HL-60/S4 (cell line): ENCODE data around the gene CTPS1.

Experiments used
- in situ Hi-C: fragments of 300-500 bp; cut with MboI; formaldehyde crosslinking; loops from 2 replicates; pipeline ENCODE4 v1.14.3; 2022; ENCODE audit warnings: low sequenced_read_pairs

The CTPS1 gene

GRCh38 chr1:41020654-41021053 lies 41.2 kb downstream of the CTPS1 start:
- in situ Hi-C loops = no loop called here

- in situ Hi-C loops = no loop called here
Measured at GRCh38 chr1:41021526-41022308, 42.2 kb downstream of the CTPS1 start, which contains the start of gene SLFNL1. SLFNL1 (minus strand) TSS chr1:41021725; CDS start chr1:41020660, 1,065 bp downstream.

DNA sequence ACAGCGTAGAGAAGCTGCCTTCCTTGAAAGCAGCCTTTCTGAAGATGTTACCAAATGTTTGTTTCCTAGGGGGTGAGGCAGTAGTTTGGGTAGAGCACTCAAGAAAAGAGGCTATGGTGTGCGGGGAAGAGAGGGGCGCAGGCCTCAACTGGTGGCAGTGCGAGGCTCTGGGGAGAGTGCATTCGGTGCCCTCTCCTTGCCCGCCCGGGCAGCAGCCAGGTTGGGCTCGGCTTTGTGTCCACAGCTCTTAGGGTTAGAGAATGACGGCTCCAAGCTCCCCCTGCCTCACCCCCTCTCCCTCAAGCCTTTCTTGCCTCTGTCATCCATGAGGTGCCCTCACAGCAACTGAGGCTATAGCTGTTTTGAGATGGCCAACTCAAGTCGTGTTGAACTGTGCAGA lies 42.9 kb downstream of the CTPS1 start:
- in situ Hi-C loops = no loop called here

- in situ Hi-C loops = no loop called here
Measured at GRCh38 chr1:41023279-41023990, 43.9 kb downstream of the CTPS1 start.

DNA sequence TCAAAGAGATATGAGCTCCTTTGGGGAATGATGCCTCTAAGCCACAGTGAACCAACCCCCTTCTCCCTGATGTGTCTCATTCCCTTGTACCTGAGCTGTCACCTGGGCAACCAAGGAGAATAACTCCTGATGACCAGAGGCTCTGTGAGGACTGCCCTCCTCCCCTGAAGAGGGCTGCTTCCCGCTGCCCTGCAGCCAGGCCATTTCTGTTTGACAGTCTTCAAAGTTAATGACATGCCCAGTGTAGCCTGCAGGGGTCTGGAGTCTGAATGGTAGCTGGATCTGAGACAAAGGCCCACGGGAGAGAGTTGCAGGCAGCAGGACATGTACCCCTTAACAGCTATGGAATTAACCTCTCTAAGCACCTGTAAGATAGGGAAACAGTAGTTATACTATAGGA lies 45.5 kb downstream of the CTPS1 start:
- in situ Hi-C loops = loop anchor here (25.0 kb wide), 1 partner anchor 412 kb away; no protein-coding TSS in a partner anchor

DNA sequence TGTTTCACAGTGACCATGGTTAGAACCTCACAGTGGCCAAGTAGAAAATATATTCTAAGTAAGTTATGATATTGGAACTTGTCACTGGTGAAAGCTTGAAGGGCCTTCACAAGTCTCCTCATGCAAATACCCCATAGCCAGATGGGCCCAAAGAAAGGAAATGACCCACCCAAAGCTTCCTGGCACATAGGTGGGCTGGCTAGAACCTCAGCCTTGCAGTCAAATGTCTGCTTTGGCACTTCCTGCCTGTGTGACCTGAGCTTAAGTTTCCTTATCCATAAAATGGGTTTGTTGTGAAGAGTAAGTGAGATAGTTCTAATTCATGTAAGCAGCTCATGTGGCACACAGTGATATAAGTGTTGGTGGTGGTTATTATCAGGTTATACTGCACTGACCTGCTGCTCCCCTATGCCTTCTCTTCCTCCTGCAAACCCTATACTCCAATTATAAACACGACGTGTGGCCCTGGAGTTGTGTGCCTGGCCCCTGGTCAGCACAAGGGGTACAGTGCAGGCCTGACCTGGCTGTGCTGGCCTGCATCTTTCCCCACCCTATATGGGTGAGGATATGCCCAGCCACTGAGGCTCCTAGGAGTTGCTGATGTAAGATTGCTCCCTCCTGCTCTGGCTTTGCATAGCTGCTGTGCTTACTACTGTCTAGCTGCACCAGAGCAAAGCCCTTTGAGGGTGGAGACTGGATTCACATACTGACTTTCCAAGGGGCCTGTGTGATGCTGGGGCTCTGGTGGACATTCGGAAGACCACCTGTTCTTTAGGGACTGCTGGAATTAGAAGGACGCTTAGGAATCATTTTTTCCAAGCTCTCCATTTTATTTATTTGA lies 46.7 kb downstream of the CTPS1 start:
- in situ Hi-C loops = loop anchor here (25.0 kb wide), 1 partner anchor 411 kb away; no protein-coding TSS in a partner anchor

- in situ Hi-C loops = loop anchor here (25.0 kb wide), 1 partner anchor 409 kb away; no protein-coding TSS in a partner anchor
Measured at GRCh38 chr1:41028034-41028642, 48.6 kb downstream of the CTPS1 start.

DNA sequence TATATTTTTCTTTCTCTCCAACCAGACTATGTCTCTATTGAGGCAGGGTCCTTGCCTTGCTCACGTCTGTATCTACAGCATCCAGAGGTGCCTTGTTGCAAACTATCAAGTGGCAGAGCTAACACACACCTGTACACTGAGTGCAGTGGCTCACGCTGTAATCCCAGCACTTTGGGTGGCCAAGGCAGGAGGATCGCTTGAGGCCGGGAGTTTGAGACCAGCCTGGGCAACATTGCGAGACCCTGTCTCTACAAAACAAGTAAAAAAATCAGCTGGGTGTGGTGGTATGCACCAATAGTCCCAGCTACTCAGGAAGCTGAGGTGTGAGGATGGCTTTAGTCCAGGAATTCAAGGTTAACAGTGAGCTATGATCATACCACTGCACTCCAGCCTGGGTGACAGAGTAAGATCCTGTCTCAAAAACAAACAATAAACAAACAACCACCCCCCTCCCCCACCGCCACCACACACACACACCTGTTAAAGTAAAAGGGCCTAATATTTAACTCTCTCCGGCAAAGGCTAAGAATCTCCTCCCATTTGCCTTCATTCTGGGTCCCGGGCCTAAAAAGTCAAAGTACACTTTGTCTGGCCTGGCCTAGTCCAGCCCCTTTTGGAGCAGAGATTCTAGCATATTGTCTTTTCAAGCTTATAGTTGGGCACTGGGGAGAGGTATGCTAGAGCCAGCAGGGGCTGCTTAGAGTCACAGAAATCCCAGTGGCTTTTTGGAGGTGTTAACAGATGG lies 51.5 kb downstream of the CTPS1 start:
- in situ Hi-C loops = loop anchor here (25.0 kb wide), 1 partner anchor 406 kb away; no protein-coding TSS in a partner anchor

- in situ Hi-C loops = loop anchor here (25.0 kb wide), 1 partner anchor 405 kb away; no protein-coding TSS in a partner anchor
Measured at GRCh38 chr1:41032147-41032546, 52.7 kb downstream of the CTPS1 start.

DNA sequence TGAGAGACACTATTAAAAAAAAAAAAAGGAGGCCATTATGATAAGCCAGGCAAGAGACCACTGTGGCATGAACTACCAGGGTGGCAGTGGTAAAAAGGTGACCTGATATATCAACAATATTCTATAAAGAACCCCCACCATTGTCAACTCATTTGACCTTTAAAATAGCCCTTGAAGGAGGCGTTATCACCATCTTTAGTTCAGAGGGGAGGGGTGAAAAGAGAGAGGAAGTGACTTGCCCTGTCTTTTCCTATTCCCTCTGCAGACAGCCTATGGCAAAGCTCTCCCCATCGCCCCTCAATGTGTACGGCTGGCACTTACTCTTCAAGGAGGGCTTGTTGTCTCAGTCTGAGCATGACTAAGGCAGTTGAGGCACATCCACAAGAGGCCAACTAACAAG lies 53.8 kb downstream of the CTPS1 start:
- in situ Hi-C loops = loop anchor here (25.0 kb wide), 1 partner anchor 404 kb away; no protein-coding TSS in a partner anchor

DNA sequence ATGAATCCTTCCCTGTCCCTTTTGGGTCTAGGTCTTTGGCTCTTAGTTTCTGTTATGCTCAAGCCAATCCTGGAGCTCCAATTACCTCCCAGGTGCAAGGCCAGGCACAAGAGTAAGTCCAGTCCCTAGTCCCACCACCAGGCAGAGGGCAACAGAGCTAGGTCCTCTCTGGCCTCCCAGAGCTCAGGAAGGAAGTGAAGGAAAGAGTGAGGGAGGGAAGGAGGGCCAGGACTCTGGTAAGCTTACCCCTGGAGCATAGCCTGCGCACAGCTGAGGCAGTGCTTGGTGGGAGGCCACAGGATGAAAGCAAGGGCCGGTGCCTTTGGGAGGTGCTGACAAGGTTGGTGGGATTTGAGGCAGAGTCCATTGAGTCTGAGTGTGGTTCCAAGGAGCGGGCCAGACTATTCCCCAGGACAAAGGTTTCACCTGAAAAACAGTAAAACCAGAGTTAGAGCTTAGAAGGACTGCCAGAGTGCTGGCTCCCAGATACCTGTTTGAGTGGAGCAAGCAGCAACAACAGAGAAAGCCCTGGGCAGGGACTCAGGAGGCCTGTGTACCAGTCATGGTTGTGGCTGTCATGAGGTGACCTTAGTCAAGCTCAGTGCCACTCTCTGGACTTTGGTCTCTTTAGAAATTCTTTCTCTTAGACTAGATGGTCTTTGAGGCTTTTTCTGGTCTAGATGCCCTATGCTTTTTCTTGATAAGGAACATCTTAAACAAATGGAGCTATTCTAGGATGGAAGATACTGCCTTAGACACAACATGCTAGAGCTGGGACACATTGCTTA lies 57.8 kb downstream of the CTPS1 start:
- in situ Hi-C loops = loop anchor here (25.0 kb wide), 1 partner anchor 400 kb away; no protein-coding TSS in a partner anchor

DNA sequence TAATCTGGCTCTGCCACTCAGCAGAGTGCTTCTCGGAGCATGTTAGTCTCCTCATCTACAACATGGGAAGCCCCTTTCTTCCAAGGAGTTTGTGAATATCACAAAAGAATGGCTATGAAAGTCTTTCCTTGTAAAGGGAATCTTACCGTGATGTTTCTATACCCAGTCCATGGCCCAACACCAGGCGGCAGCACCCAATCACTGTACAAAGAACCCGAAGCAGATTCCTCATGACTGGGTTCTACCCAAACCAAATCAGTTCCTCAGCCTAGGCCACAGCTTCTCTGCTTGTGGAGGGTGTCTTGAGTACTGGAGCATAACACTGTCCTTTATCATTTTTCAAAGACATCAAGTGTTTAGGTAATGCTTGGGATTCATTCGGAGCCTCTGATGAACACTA lies 58.6 kb downstream of the CTPS1 start:
- in situ Hi-C loops = loop anchor here (25.0 kb wide), 1 partner anchor 399 kb away; no protein-coding TSS in a partner anchor

DNA sequence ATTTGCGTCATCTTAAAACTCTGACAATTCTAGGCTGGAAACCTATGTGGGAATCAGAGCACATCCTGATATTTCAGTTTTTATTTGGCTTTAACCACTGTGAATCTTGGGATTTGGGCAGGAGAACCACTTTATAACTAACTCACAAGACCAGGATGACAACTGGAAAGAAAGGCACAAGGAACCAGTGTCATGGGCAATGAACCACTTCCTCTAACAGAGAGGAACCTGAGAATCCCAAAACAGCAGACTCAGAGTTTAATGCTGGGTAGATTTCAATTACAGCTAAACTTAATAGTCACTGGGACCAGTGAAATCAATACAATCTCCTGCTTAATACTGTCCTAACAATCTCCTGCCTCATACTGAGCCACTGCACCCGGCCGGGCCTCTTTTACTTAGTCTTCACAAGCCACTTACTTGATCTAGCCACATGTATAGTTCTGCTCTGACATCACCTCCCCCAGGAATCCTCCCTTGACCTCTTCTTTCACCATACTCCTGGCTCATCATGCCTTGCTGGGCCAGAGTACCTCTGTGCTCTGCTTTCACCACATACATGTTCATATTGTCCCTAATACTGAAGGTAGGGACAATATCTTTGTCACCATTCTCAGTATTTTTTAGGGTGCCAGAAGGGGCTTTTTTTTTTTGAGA lies 62.2 kb downstream of the CTPS1 start:
- in situ Hi-C loops = loop anchor here (25.0 kb wide), 1 partner anchor 396 kb away; no protein-coding TSS in a partner anchor

- in situ Hi-C loops = loop anchor here (25.0 kb wide), 1 partner anchor 393 kb away; no protein-coding TSS in a partner anchor
Measured at GRCh38 chr1:41044187-41044586, 64.7 kb downstream of the CTPS1 start.

GRCh38 chr1:41045740-41046139 lies 66.2 kb downstream of the CTPS1 start:
- in situ Hi-C loops = loop anchor here (25.0 kb wide), 1 partner anchor 392 kb away; no protein-coding TSS in a partner anchor

DNA sequence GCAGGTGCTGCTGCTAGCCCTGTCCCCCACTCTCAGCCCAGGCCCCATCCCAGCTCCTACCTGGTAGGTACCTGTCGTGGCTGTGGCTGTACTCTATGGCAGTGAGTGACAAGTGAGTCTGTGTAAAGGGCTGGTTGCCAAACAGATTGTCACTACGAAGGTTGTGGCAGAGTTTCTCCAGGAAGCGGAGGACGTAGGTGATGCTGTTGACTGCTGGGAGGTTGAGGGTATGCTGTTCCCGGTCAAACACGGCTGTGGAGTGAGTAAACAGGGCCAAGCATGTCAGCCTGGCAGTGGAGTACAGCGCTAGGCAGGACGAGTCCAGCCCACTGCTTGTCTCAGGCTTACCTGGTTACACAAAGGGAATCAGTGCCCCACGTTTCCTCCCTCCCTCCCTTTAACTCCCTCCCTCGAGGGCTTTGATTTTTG lies 66.9 kb downstream of the CTPS1 start:
- in situ Hi-C loops = loop anchor here (25.0 kb wide), 1 partner anchor 391 kb away; no protein-coding TSS in a partner anchor

DNA sequence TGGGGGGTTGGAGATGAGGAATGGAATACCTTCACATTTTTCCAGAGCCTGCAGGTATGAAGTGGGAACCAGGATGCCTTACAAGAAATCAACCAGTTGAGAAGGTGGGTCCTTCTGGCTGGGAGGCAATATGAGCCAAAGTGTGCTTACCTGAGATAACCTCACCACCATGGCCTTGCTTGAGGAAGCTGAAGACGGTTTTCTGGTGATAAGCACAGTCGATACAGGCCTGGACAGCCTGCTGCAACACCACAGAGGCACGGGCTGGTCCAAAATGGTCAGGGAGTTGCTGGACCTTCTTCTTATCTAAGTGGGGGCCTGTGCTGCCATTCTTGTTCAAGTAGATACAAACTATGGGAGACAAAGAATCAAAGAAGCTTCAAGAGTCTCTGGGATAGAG lies 69.0 kb downstream of the CTPS1 start:
- in situ Hi-C loops = loop anchor here (25.0 kb wide), 1 partner anchor 389 kb away; no protein-coding TSS in a partner anchor

GRCh38 chr1:41051022-41051421 lies 71.5 kb downstream of the CTPS1 start:
- in situ Hi-C loops = no loop called here
